Measurements from ENCODE around the gene MYNN.
A peak's percentile ranks its signal among the peaks of the same experiment; 100 is the strongest.

The MYNN gene

GRCh38 chr3:169769287-169770181 is 3.7 kb upstream of the MYNN start, which contains the start of gene ACTRT3 (continued):
- TF ChIP-seq ATF2 (tag by site-specific recombination; IDR thresholded peaks at IDR 0.05; ENCODE audit: low read depth) (no peak), OVOL3 (tag by site-specific recombination; IDR thresholded peaks at IDR 0.05) (no peak), ZNF544 (tag by site-specific recombination; IDR thresholded peaks at IDR 0.05) (no peak), ZNF677 (tag by site-specific recombination; IDR thresholded peaks at IDR 0.05) (no peak), ZNF549 (tag by site-specific recombination; IDR thresholded peaks at IDR 0.05) (no peak), ZNF292 (tag by site-specific recombination; IDR thresholded peaks at IDR 0.05; ENCODE audit: borderline replicate concordance, low read depth) (no peak), ZNF768 (tag by site-specific recombination; IDR thresholded peaks at IDR 0.05) (no peak), ZNF626 (tag by site-specific recombination; IDR thresholded peaks at IDR 0.05) (no peak), KLF17 (tag by site-specific recombination; IDR thresholded peaks at IDR 0.05) (no peak), ZBTB20 (tag by site-specific recombination; IDR thresholded peaks at IDR 0.05) (peak; percentile 97), ZNF610 (tag by site-specific recombination; IDR thresholded peaks at IDR 0.05; ENCODE audit: borderline replicate concordance) (peak; percentile 59; the same call in 1 of the 2 replicates), ZNF223 (tag by site-specific recombination; IDR thresholded peaks at IDR 0.05) (peak; percentile 59; the same call in 1 of the 2 replicates), ZBTB7A (tag by site-specific recombination; IDR thresholded peaks at IDR 0.05; ENCODE audit: low read depth) (0 out of 2 replicates have a peak, but pooled peaks have one; percentile 69), SALL2 (tag by site-specific recombination; IDR thresholded peaks at IDR 0.05; ENCODE audit: borderline replicate concordance) (no peak), ZNF24 (tag by site-specific recombination; IDR thresholded peaks at IDR 0.05) (no peak), ZBTB26 (tag by site-specific recombination; optimal IDR thresholded peaks at IDR 0.05) (peak; percentile 72), PRDM6 (tag by site-specific recombination; IDR thresholded peaks at IDR 0.05) (peak; percentile 88), ZNF37A (tag by site-specific recombination; IDR thresholded peaks at IDR 0.05) (no peak), ZNF558 (tag by site-specific recombination; IDR thresholded peaks at IDR 0.05) (no peak), ZNF248 (tag by site-specific recombination; IDR thresholded peaks at IDR 0.05) (no peak), ZNF660 (tag by site-specific recombination; IDR thresholded peaks at IDR 0.05) (peak; percentile 75), ZNF433 (tag by site-specific recombination; IDR thresholded peaks at IDR 0.05; ENCODE audit: low read depth) (no peak), MEIS1 (CRISPR knock-in tag; IDR thresholded peaks at IDR 0.05; ENCODE audit: borderline replicate concordance) (no peak), GLIS1 (tag by site-specific recombination; IDR thresholded peaks at IDR 0.05) (peak; percentile 89), ZNF112 (tag by site-specific recombination; IDR thresholded peaks at IDR 0.05) (no peak), KLF8 (tag by site-specific recombination; IDR thresholded peaks at IDR 0.05) (peak; percentile 55; the same call in 1 of the 2 replicates), ZNF211 (tag by site-specific recombination; IDR thresholded peaks at IDR 0.05; ENCODE audit: low read depth) (no peak), ZNF148 (tag by site-specific recombination; IDR thresholded peaks at IDR 0.05; ENCODE audit: borderline replicate concordance) (no peak), ZNF658 (tag by site-specific recombination; IDR thresholded peaks at IDR 0.05) (no peak), ZNF76 (tag by site-specific recombination; IDR thresholded peaks at IDR 0.05; ENCODE audit: borderline replicate concordance, low read depth) (peak; percentile 54; the same call in 1 of the 2 replicates)
